ENCODE results near the gene BLOC1S3.

DNA sequence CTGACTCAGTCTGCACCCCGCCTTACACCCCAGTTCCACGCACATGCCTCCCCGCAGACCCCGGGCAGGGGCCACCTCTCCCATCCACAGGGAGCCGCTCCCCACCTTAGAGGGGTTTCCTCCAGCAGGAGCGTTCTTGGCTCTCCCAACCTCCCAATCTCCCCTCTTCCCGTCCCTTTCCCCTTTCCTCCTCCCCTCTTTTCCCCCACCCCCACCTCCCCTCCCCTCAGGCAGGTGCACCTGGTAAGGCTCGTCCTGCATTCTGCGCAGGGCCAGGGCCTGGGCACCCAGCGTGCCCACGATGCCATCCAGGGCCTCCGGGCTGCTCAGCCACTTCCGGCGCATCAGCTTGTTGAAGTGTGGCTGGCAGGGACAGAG is 39.4 kb downstream of the BLOC1S3 start:
- TF ChIP-seq, protein P1, sequence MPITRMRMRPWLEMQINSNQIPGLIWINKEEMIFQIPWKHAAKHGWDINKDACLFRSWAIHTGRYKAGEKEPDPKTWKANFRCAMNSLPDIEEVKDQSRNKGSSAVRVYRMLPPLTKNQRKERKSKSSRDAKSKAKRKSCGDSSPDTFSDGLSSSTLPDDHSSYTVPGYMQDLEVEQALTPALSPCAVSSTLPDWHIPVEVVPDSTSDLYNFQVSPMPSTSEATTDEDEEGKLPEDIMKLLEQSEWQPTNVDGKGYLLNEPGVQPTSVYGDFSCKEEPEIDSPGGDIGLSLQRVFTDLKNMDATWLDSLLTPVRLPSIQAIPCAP (CRISPR knock-in tag; IDR thresholded peaks at IDR 0.05; ENCODE audit: low read depth), result no peak
- TF ChIP-seq, protein P2, sequence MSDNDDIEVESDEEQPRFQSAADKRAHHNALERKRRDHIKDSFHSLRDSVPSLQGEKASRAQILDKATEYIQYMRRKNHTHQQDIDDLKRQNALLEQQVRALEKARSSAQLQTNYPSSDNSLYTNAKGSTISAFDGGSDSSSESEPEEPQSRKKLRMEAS (IDR thresholded peaks at IDR 0.05), result no peak
- TF ChIP-seq, protein P3, sequence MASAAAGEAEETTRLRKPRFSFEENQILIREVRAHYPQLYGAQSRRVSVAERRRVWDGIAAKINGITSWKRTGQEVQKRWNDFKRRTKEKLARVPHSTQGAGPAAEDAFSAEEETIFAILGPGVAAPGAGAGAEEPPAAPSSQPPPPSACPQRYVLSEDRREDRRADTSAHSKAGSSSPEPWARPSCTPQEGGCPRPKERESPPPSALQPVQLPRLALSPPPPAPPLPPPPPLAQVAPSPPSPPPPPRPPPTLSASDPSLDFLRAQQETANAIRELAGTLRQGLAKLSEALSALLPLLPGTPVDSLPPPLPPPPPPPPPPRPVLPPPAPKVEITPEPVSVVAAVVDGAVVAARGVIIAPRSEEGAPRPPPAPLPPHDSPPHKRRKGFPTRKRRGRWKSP (CRISPR knock-in tag; IDR thresholded peaks at IDR 0.05), result no peak
- TF ChIP-seq ZC3H13 (CRISPR knock-in tag; IDR thresholded peaks at IDR 0.05), result no peak

Data from HepG2 (cell line).